HG03095 (cell line): ENCODE data around the gene LCN1.
"Not testable (repeated sequence)": the region's sequence is repeated elsewhere in the genome, so short reads cannot be mapped to it uniquely, and the experiment has no call there.

Source experiments
- ATAC-seq: cut with Tn5 transposase; IDR thresholded peaks from one replicate; pipeline ENCODE4 v1.9.1; 2021; ENCODE audit warnings: moderate library complexity; ENCODE audit not compliant: unreplicated experiment

Gene LCN1

DNA sequence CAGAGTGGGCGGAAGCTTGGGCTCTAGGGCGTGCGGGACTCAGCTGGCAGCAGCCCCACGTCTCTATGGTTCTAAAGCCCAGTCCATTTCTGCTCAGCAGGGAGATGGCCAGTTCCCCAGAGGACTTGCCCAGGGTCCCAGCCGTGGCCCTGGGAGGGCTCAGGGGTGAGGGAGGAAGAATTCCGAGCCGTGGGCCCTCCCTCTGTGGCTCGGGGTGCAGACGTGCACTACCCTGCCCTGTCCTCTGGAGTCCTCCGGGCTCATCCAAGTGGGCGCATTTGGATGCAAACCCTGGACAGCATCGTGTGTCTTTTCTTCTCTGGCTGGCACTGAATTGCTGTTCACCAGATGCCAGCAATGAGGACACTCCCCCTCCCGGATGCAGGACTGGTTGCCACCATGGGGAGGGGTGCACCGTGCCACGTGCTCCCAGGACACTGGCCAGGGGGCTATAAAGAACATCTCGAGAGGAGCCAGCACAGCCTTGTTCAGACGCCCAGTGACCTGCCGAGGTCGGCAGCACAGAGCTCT is 24.5 kb downstream of the LCN1 start, which contains the start of gene OBP2A:
Gene OBP2A (plus strand): TSS at position 481 of the 531 bp plus-strand sequence. CDS start 55 bp downstream, outside the sequence.
- not testable (repeated sequence) for ATAC-seq

DNA sequence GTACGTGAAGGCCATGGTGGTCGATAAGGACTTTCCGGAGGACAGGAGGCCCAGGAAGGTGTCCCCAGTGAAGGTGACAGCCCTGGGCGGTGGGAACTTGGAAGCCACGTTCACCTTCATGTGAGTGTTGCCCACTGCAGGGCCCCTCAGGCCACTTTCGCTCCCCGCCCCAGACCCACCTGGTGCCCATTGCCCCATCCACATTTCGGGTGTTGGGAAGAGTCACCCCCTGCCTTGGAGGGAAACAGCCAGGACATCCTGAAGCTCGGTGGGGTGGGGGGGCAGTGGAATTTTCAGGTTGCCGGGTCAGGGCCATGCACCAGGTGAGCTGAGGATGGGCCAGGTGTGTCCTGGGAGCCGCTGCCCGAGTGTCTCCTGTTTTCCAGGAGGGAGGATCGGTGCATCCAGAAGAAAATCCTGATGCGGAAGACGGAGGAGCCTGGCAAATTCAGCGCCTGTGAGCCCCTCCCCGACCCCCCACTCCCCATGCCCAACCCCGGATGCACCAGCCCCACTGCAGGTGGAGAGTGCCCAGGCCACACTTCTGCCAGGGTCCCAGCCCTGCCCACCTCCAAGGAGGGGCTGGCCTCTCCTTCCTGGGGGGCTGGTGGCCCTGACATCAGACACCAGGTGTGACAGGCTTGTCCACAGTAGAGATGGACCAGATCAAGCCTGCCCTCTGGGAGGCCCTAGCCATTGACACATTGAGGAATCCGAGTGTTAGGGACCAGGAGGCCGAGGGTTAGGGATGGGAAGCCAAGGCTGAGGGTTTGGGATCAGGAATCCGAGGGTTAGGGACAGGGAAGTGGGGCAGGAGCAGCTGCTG is 25.8 kb downstream of the LCN1 start:
- ATAC-seq: not testable (repeated sequence)

GRCh38 chr9:135547756-135548736 is 26.8 kb downstream of the LCN1 start:
- ATAC-seq: no peak

- ATAC-seq: not testable (repeated sequence)
These were observed 28.5 kb downstream of the LCN1 start for GRCh38 chr9:135549478-135550343.

- no peak for ATAC-seq
These were observed 29.2 kb downstream of the LCN1 start for GRCh38 chr9:135550344-135550918.

GRCh38 chr9:135551031-135551430 is 29.8 kb downstream of the LCN1 start:
- ATAC-seq: no peak

DNA sequence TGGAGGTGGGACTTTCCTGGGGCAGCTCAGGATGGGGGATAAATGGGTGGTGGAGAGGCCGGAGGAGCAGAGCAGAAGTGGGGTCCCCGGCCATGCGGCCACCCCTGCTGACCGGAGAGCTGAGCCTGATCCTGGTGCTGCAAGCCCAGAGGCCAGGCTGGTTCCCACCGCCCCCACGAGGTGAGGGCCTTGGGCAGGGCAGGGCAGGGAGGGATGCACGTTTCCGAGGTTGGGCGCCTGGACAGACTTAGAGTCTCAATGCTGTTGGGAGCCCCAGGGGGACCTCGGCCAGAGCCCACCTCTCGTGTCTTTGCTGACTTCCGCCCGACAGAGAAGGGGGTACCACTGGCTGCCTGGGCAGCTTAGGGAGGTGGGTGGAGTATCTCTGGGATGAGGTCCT is 30.2 kb downstream of the LCN1 start:
- no peak for ATAC-seq

DNA sequence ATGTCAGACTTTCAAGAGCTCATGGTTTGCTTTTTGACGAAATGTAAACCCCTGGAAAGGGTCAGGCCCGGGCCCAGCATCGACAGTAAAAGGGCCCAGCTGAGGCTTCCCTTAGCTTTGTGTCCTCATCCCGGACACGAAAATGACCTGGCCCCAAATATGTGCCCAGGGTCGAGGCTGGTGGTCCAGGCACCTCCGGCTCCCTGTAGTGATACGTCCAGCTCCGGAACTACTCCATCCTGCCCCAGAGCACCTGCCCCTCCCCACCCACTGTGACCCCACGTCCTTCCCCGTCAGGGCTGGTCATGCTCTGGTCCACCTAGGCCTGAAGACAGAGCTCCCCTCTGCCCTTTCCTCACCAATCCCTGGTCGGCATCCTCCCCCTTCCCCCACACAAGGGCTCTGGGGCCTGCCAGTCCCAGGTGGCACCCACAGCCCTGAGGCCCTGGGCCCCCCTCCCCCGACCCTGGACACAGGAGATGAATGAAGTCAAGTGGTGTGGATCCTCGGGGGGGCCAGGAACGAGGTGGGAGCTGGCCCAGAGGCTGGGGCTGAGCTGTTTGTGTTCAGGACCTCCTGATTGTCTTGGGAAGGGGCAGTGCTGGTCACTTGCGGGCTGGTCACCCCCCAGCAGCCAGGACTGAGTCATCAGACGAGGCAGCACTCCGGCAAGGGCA is 30.9 kb downstream of the LCN1 start:
- ATAC-seq: no peak

DNA sequence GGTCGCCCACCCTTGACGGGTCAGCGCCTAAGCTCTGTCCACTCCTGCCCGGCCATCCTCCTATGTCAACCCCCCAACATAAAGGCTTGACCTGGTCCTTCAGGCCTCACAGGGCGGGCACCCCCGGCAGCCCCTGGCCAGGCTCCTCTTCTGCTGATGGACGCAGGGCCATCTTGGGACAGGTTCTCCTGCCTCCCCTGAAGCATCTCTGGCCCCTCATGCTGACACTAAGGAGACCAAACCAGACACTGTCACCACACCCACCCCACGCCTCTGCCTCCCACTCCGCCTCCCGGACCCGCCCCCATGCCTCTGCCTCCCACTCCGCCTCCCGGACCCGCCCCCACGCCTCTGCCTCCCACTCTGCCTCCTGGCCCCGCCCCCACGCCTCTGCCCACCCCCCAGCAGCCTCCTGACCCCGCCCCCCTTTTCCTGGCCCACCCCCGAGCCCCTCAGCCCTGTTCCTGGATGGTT is 31.5 kb downstream of the LCN1 start:
- ATAC-seq: no peak

- ATAC-seq: no peak
These were observed 33.5 kb downstream of the LCN1 start for GRCh38 chr9:135554718-135555117.

GRCh38 chr9:135555203-135555602 is 34.0 kb downstream of the LCN1 start:
- ATAC-seq: no peak

GRCh38 chr9:135555910-135556309 is 34.7 kb downstream of the LCN1 start:
- no peak for ATAC-seq

GRCh38 chr9:135559606-135560005 is 38.4 kb downstream of the LCN1 start:
- no peak for ATAC-seq

DNA sequence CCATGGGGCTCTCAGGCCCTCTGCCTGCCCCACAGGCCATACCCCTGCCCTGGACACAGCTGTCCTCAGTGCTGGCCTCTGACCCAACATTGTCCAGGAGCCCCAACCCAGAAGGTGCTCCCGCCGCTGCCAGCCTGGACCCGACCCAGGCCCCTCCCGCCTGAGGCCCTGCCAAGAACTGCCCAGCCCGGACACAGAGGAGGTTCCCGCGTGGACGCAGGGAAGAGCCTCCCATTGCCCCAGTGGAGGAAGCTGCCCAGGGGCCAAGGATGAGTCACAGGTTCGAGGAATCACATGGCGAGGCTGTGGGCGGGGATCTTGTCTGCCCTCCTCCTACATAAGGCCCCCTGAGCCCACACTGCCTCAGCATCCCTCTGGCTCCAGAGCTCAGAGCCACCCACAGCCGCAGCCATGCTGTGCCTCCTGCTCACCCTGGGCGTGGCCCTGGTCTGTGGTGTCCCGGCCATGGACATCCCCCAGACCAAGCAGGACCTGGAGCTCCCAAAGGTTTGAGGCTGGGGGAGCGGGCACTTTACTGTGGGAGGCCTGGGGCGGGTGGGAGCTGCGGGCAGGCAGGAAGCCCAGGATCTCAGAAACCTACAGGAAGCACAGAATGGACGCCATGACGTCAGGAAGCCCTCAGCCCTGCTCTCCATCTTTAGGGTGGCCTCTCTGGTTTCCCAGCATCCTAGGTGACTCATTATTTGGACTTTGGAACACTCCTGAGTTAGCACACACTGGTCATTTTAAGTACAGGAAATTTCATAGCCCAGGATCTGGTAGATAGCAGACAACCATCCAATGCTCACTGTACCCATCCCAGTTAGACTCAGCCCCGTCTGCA is 40.4 kb downstream of the LCN1 start, which contains the start of gene PAEP:
Gene PAEP (plus strand): TSS at position 366 of the 844 bp plus-strand sequence.
- ATAC-seq: no peak

- ATAC-seq: no peak
These were observed 41.0 kb downstream of the LCN1 start for GRCh38 chr9:135562235-135562745.

- no peak for ATAC-seq
These were observed 41.8 kb downstream of the LCN1 start for GRCh38 chr9:135563039-135563476.

GRCh38 chr9:135563858-135564257 is 42.6 kb downstream of the LCN1 start:
- no peak for ATAC-seq

- no peak for ATAC-seq
These were observed 43.9 kb downstream of the LCN1 start for GRCh38 chr9:135565141-135565628.
